Measurements from ENCODE around the gene NEU3. TPM values are rescaled to one million over a fixed set of nuclear protein-coding genes. Genes with fewer than 3 reads are reported as not detected.
"Not testable (repeated sequence)": the region's sequence is repeated elsewhere in the genome, so short reads cannot be mapped to it uniquely, and the experiment has no call there.

NEU3 gene
- total RNA-seq, 1 donor, result 9.0 TPM

GRCh38 chr11:74966651-74967050, 22.1 kb upstream of the NEU3 start:
- Histone ChIP-seq H3K4me1 (ENCODE audit: insufficient read depth, low read length) (peaks cover 3% of the 10 kb centered on the region), H3K9me3 (ENCODE audit: low read depth, low read length) (no peaks in the 10 kb centered on the region), H3K4me3 (ENCODE audit: low read length) (no peak overlapping the region), H3K27me3 (ENCODE audit: insufficient read depth, low read length) (no peaks in the 10 kb centered on the region)

GRCh38 chr11:74970852-74971395, 17.8 kb upstream of the NEU3 start:
- H3K4me3 ChIP-seq (ENCODE audit: low read length), result no peak overlapping the region
- no peaks in the 10 kb centered on the region for H3K9me3 ChIP-seq (ENCODE audit: low read depth, low read length)
- no peaks in the 10 kb centered on the region for H3K4me1 ChIP-seq (ENCODE audit: insufficient read depth, low read length)
- H3K27me3 ChIP-seq (ENCODE audit: insufficient read depth, low read length), result no peaks in the 10 kb centered on the region

GRCh38 chr11:74971424-74971823, 17.3 kb upstream of the NEU3 start:
- no peak overlapping the region for H3K4me3 ChIP-seq (ENCODE audit: low read length)
- H3K9me3 ChIP-seq (ENCODE audit: low read depth, low read length), result no peaks in the 10 kb centered on the region
- H3K27me3 ChIP-seq (ENCODE audit: insufficient read depth, low read length), result no peaks in the 10 kb centered on the region
- no peaks in the 10 kb centered on the region for H3K4me1 ChIP-seq (ENCODE audit: insufficient read depth, low read length)

GRCh38 chr11:74978041-74978440, 10.7 kb upstream of the NEU3 start:
- H3K4me1 ChIP-seq (ENCODE audit: insufficient read depth, low read length), result peaks cover 6% of the 10 kb centered on the region
- H3K4me3 ChIP-seq (ENCODE audit: low read length), result no peak overlapping the region
- H3K27me3 ChIP-seq (ENCODE audit: insufficient read depth, low read length), result no peaks in the 10 kb centered on the region
- no peaks in the 10 kb centered on the region for H3K9me3 ChIP-seq (ENCODE audit: low read depth, low read length)

GRCh38 chr11:74980634-74981033, 8.1 kb upstream of the NEU3 start:
- peaks cover 6% of the 10 kb centered on the region for H3K4me1 ChIP-seq (ENCODE audit: insufficient read depth, low read length)
- H3K9me3 ChIP-seq (ENCODE audit: low read depth, low read length), result no peaks in the 10 kb centered on the region
- H3K4me3 ChIP-seq (ENCODE audit: low read length), result no peak overlapping the region
- no peaks in the 10 kb centered on the region for H3K27me3 ChIP-seq (ENCODE audit: insufficient read depth, low read length)

- Histone ChIP-seq H3K4me3 (ENCODE audit: low read length) (no peak overlapping the region), H3K4me1 (ENCODE audit: insufficient read depth, low read length) (peaks cover 6% of the 10 kb centered on the region), H3K27me3 (ENCODE audit: insufficient read depth, low read length) (no peaks in the 10 kb centered on the region), H3K9me3 (ENCODE audit: low read depth, low read length) (no peaks in the 10 kb centered on the region)
Measured at GRCh38 chr11:74981888-74982287, 6.8 kb upstream of the NEU3 start.

GRCh38 chr11:74984070-74984469, 4.7 kb upstream of the NEU3 start:
- H3K4me1 ChIP-seq (ENCODE audit: insufficient read depth, low read length), result peaks cover 14% of the 10 kb centered on the region
- no peaks in the 10 kb centered on the region for H3K9me3 ChIP-seq (ENCODE audit: low read depth, low read length)
- H3K27me3 ChIP-seq (ENCODE audit: insufficient read depth, low read length), result no peaks in the 10 kb centered on the region
- H3K4me3 ChIP-seq (ENCODE audit: low read length), result no peak overlapping the region

- Histone ChIP-seq H3K9me3 (ENCODE audit: low read depth, low read length) (no peaks in the 10 kb centered on the region), H3K27me3 (ENCODE audit: insufficient read depth, low read length) (no peaks in the 10 kb centered on the region), H3K4me1 (ENCODE audit: insufficient read depth, low read length) (peaks cover 21% of the 10 kb centered on the region), H3K4me3 (ENCODE audit: low read length) (no peak overlapping the region)
Measured at GRCh38 chr11:74984730-74985129, 4.0 kb upstream of the NEU3 start.

GRCh38 chr11:74989260-74989638, 516 bp downstream of the NEU3 start:
- Histone ChIP-seq H3K9me3 (ENCODE audit: low read depth, low read length) (no peaks in the 10 kb centered on the region), H3K4me1 (ENCODE audit: insufficient read depth, low read length) (peaks cover 23% of the 10 kb centered on the region), H3K4me3 (ENCODE audit: low read length) (peak overlapping the region; percentile 73), H3K27me3 (ENCODE audit: insufficient read depth, low read length) (no peaks in the 10 kb centered on the region)

GRCh38 chr11:74990150-74990549, 1.4 kb downstream of the NEU3 start:
- H3K4me3 ChIP-seq (ENCODE audit: low read length); H3K27me3 ChIP-seq (ENCODE audit: insufficient read depth, low read length); H3K9me3 ChIP-seq (ENCODE audit: low read depth, low read length): not testable (repeated sequence)
- H3K4me1 ChIP-seq (ENCODE audit: insufficient read depth, low read length), result peaks cover 23% of the 10 kb centered on the region

GRCh38 chr11:74990941-74991340, 2.2 kb downstream of the NEU3 start:
- no peaks in the 10 kb centered on the region for H3K9me3 ChIP-seq (ENCODE audit: low read depth, low read length)
- H3K4me1 ChIP-seq (ENCODE audit: insufficient read depth, low read length), result peaks cover 23% of the 10 kb centered on the region
- no peak overlapping the region for H3K4me3 ChIP-seq (ENCODE audit: low read length)
- H3K27me3 ChIP-seq (ENCODE audit: insufficient read depth, low read length), result no peaks in the 10 kb centered on the region

GRCh38 chr11:74992852-74993251, 4.1 kb downstream of the NEU3 start:
- Histone ChIP-seq H3K27me3 (ENCODE audit: insufficient read depth, low read length) (no peaks in the 10 kb centered on the region), H3K4me3 (ENCODE audit: low read length) (no peak overlapping the region), H3K9me3 (ENCODE audit: low read depth, low read length) (no peaks in the 10 kb centered on the region), H3K4me1 (ENCODE audit: insufficient read depth, low read length) (peaks cover 23% of the 10 kb centered on the region)

GRCh38 chr11:75000975-75001354, 12.2 kb downstream of the NEU3 start:
- H3K4me1 ChIP-seq (ENCODE audit: insufficient read depth, low read length), result no peaks in the 10 kb centered on the region

GRCh38 chr11:75001686-75002085, 13.0 kb downstream of the NEU3 start:
- H3K27me3 ChIP-seq (ENCODE audit: insufficient read depth, low read length), result no peaks in the 10 kb centered on the region
- H3K4me1 ChIP-seq (ENCODE audit: insufficient read depth, low read length), result no peaks in the 10 kb centered on the region

More at GRCh38 chr11:75000975-75001354, 12.2 kb downstream of the NEU3 start:
- no peaks in the 10 kb centered on the region for H3K27me3 ChIP-seq (ENCODE audit: insufficient read depth, low read length)
- H3K4me3 ChIP-seq (ENCODE audit: low read length), result no peak overlapping the region
- no peaks in the 10 kb centered on the region for H3K9me3 ChIP-seq (ENCODE audit: low read depth, low read length)

GRCh38 chr11:75002516-75002915, 13.8 kb downstream of the NEU3 start:
- H3K4me1 ChIP-seq (ENCODE audit: insufficient read depth, low read length), result no peaks in the 10 kb centered on the region
- H3K9me3 ChIP-seq (ENCODE audit: low read depth, low read length), result no peaks in the 10 kb centered on the region
- no peak overlapping the region for H3K4me3 ChIP-seq (ENCODE audit: low read length)
- H3K27me3 ChIP-seq (ENCODE audit: insufficient read depth, low read length), result no peaks in the 10 kb centered on the region

More at GRCh38 chr11:75001686-75002085, 13.0 kb downstream of the NEU3 start:
- H3K9me3 ChIP-seq (ENCODE audit: low read depth, low read length), result no peaks in the 10 kb centered on the region
- H3K4me3 ChIP-seq (ENCODE audit: low read length), result no peak overlapping the region

- Histone ChIP-seq H3K4me3 (ENCODE audit: low read length) (no peak overlapping the region), H3K27me3 (ENCODE audit: insufficient read depth, low read length) (no peaks in the 10 kb centered on the region), H3K9me3 (ENCODE audit: low read depth, low read length) (no peaks in the 10 kb centered on the region), H3K4me1 (ENCODE audit: insufficient read depth, low read length) (no peaks in the 10 kb centered on the region)
Measured at GRCh38 chr11:75004215-75004614, 15.5 kb downstream of the NEU3 start.
